Breast epithelium (tissue), 3 donors: ENCODE results near the gene EEF2KMT.
"Not testable (repeated sequence)": the region's sequence is repeated elsewhere in the genome, so short reads cannot be mapped to it uniquely, and the experiment has no call there.

Experiments
- CTCF ChIP-seq, 3 donors: fragments of 450-650 bp; IDR thresholded peaks; one replicate each; pipeline ENCODE4 v1.5.1; 2016 to 2017; ENCODE audit warnings: antibody characterized with exemption in 3 of 3, mild to moderate bottlenecking in 3 of 3, moderate library complexity in 3 of 3
- POLR2A ChIP-seq: fragments of 450-650 bp; IDR thresholded peaks from one replicate; pipeline ENCODE4 v1.6.1; 2016; ENCODE audit warnings: antibody characterized with exemption, mild to moderate bottlenecking, moderate library complexity
- POLR2AphosphoS5 ChIP-seq, 3 donors: sonication (generic); formaldehyde crosslinking; IDR thresholded peaks; one replicate each; pipeline ENCODE4 v1.6.1; 2017; ENCODE audit warnings: antibody characterized with exemption in 3 of 3

- TF ChIP-seq CTCF (IDR thresholded peaks at IDR 0.05); POLR2A; POLR2AphosphoS5 (IDR thresholded peaks at IDR 0.05): not testable (repeated sequence)
These were observed 13.4 kb downstream of the EEF2KMT start for GRCh38 chr16:5084099-5084731.
